ENCODE measurements around the gene LANCL3.

The LANCL3 gene

GRCh38 chrX:37672563-37672962, 101.1 kb downstream of the LANCL3 start:
- TF ChIP-seq CTCF (IDR thresholded peaks at IDR 0.05; ENCODE audit: control extremely low read depth, extremely low read depth, low read depth, missing control alignments) = no peak
- ChIA-PET POLR2A (no interaction called here), CTCF (no interaction called here)
- no peak for DNase-seq (ENCODE audit: extremely low spot score)

GRCh38 chrX:37676811-37677210, 105.3 kb downstream of the LANCL3 start:
- DNase-seq (ENCODE audit: extremely low spot score) = no peak
- POLR2A ChIA-PET = no interaction called here
- CTCF ChIA-PET = interaction anchor here (1.3 kb wide), 1 partner anchor 20 kb away, joined by 3 read pairs; no protein-coding TSS in a partner anchor
- no peak for TF ChIP-seq CTCF (IDR thresholded peaks at IDR 0.05; ENCODE audit: control extremely low read depth, extremely low read depth, low read depth, missing control alignments)

- ChIA-PET POLR2A (no interaction called here), CTCF (no interaction called here)
- DNase-seq (ENCODE audit: extremely low spot score) = no peak
- no peak for TF ChIP-seq CTCF (IDR thresholded peaks at IDR 0.05; ENCODE audit: control extremely low read depth, extremely low read depth, low read depth, missing control alignments)
Measured at GRCh38 chrX:37677243-37677642, 105.8 kb downstream of the LANCL3 start.

- POLR2A ChIA-PET = no interaction called here
- DNase-seq (ENCODE audit: extremely low spot score) = no peak
- CTCF ChIA-PET = no interaction called here
- no peak for TF ChIP-seq CTCF (IDR thresholded peaks at IDR 0.05; ENCODE audit: control extremely low read depth, extremely low read depth, low read depth, missing control alignments)
Measured at GRCh38 chrX:37677765-37678164, 106.3 kb downstream of the LANCL3 start.

- DNase-seq (ENCODE audit: extremely low spot score) = no peak
- TF ChIP-seq CTCF (IDR thresholded peaks at IDR 0.05; ENCODE audit: control extremely low read depth, extremely low read depth, low read depth, missing control alignments) = no peak
- CTCF ChIA-PET = interaction anchor here (1.6 kb wide), 1 partner anchor 10 kb away, joined by 3 read pairs; no protein-coding TSS in a partner anchor
- POLR2A ChIA-PET = no interaction called here
Measured at GRCh38 chrX:37678574-37678973, 107.1 kb downstream of the LANCL3 start.

GRCh38 chrX:37679230-37679629, 107.8 kb downstream of the LANCL3 start:
- DNase-seq (ENCODE audit: extremely low spot score) = no peak
- ChIA-PET CTCF (interaction anchor here (1.6 kb wide), 1 partner anchor 10 kb away, joined by 3 read pairs; no protein-coding TSS in a partner anchor), POLR2A (no interaction called here)
- TF ChIP-seq CTCF (IDR thresholded peaks at IDR 0.05; ENCODE audit: control extremely low read depth, extremely low read depth, low read depth, missing control alignments) = no peak

- POLR2A ChIA-PET = no interaction called here
- no peak for DNase-seq (ENCODE audit: extremely low spot score)
- no peak for TF ChIP-seq CTCF (IDR thresholded peaks at IDR 0.05; ENCODE audit: control extremely low read depth, extremely low read depth, low read depth, missing control alignments)
- CTCF ChIA-PET = interaction anchor here (1.6 kb wide), 1 partner anchor 11 kb away, joined by 3 read pairs; no protein-coding TSS in a partner anchor
Measured at GRCh38 chrX:37679888-37680287, 108.4 kb downstream of the LANCL3 start.
